SK-N-MC (cell line): ENCODE results near the gene COMMD7.

Source experiments
- EZH2 ChIP-seq: fragments of 200-600 bp; sonication (generic); IDR thresholded peaks from one replicate; pipeline ENCODE4 v1.6.1; 2017; ENCODE audit warnings: antibody characterized with exemption
- FOXP2 ChIP-seq: optimal IDR thresholded peaks from 2 replicates; pipeline ENCODE3; 2011; ENCODE audit warnings: mild to moderate bottlenecking, moderate library complexity; ENCODE audit not compliant: insufficient read depth; ENCODE audit errors: extremely low read length, control extremely low read depth

DNA sequence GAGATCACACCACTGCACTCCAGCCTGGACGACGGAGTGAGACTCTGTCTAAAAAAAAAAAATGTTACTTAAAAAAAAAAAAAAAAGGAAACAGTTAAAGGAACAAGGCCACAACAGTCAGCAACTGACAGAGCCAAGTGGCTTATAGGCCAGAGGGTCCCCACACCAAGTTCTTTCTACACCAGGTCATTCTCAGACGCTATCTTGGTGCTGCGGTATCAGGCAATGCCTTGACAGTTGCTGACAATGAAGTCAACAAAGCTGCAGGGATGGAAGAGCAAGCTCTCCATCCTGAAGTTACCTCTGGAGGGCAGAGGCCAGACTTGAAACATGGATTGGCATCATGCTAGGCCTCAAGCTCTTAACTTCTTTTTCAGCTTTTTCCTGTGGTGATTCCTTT is 31.9 kb downstream of the COMMD7 start:
- TF ChIP-seq EZH2 (no peak), FOXP2 (no peak)
